HG02678 (cell line): ENCODE results near the gene NUP88.

Source experiments
- ATAC-seq: cut with Tn5 transposase; IDR thresholded peaks from one replicate; pipeline ENCODE4 v1.9.1; 2021; ENCODE audit warnings: mild to moderate bottlenecking, moderate library complexity; ENCODE audit not compliant: unreplicated experiment

The NUP88 gene

GRCh38 chr17:5419959-5420653 is 644 bp upstream of the NUP88 start, which contains the start of gene RPAIN:
Gene RPAIN, plus strand, starts transcription at chr17:5420182. Its CDS starts 29 bp downstream, at chr17:5420211.
- peak; percentile 58 for ATAC-seq

GRCh38 chr17:5418858-5419355 is 555 bp downstream of the NUP88 start:
- ATAC-seq: peak; percentile 34

- ATAC-seq: no peak
Observed at GRCh38 chr17:5416901-5417300, 2.6 kb downstream of the NUP88 start.

GRCh38 chr17:5413682-5414081 is 5.8 kb downstream of the NUP88 start:
- ATAC-seq: no peak

GRCh38 chr17:5410594-5411272 is 8.7 kb downstream of the NUP88 start:
- ATAC-seq: no peak

- no peak for ATAC-seq
Observed at GRCh38 chr17:5408186-5408585, 11.3 kb downstream of the NUP88 start.

- no peak for ATAC-seq
Observed at GRCh38 chr17:5405400-5405799, 14.1 kb downstream of the NUP88 start.

GRCh38 chr17:5399767-5400166 is 19.7 kb downstream of the NUP88 start:
- ATAC-seq: no peak

- ATAC-seq: no peak
Observed at GRCh38 chr17:5396612-5397011, 22.9 kb downstream of the NUP88 start.

GRCh38 chr17:5391678-5392077 is 27.8 kb downstream of the NUP88 start:
- no peak for ATAC-seq

GRCh38 chr17:5381542-5381941 is 37.9 kb downstream of the NUP88 start:
- ATAC-seq: no peak

GRCh38 chr17:5380491-5381135 is 38.8 kb downstream of the NUP88 start:
- ATAC-seq: no peak

GRCh38 chr17:5379351-5380107 is 39.9 kb downstream of the NUP88 start:
- ATAC-seq: no peak

GRCh38 chr17:5378566-5379207 is 40.8 kb downstream of the NUP88 start:
- no peak for ATAC-seq

GRCh38 chr17:5373112-5373511 is 46.4 kb downstream of the NUP88 start:
- ATAC-seq: no peak

GRCh38 chr17:5370411-5370810 is 49.1 kb downstream of the NUP88 start:
- no peak for ATAC-seq

- no peak for ATAC-seq
Observed at GRCh38 chr17:5365831-5366230, 53.6 kb downstream of the NUP88 start.

GRCh38 chr17:5364696-5365095 is 54.8 kb downstream of the NUP88 start:
- ATAC-seq: no peak

- ATAC-seq: no peak
Observed at GRCh38 chr17:5364156-5364555, 55.3 kb downstream of the NUP88 start.

GRCh38 chr17:5362162-5362811 is 57.2 kb downstream of the NUP88 start:
- no peak for ATAC-seq
